NOMO-1 treated with DMSO at 0.1 percent for 48 hours (cell line): Measurements from ENCODE around the gene C11orf71.

ENCODE experiments used
- DNase-seq: peaks from one replicate; lab custom pipeline; 2025; ENCODE audit not compliant: unreplicated experiment; lab: John Stamatoyannopoulos, UW

C11orf71 gene

GRCh38 chr11:114359342-114359741 is 41.0 kb downstream of the C11orf71 start:
- no peak for DNase-seq

GRCh38 chr11:114358716-114359115 is 41.6 kb downstream of the C11orf71 start:
- no peak for DNase-seq

GRCh38 chr11:114354076-114354475 is 46.2 kb downstream of the C11orf71 start:
- DNase-seq: no peak

- no peak for DNase-seq
Measured at GRCh38 chr11:114353443-114353842, 46.9 kb downstream of the C11orf71 start.

GRCh38 chr11:114350022-114350421 is 50.3 kb downstream of the C11orf71 start:
- no peak for DNase-seq
